ENCODE results near the gene SH3RF2.

- no peak for TF ChIP-seq CTCF (IDR thresholded peaks at IDR 0.05; ENCODE audit: borderline replicate concordance, extremely low read depth, low read length, poor library complexity, severe bottlenecking)
- TF ChIP-seq EZH2 (IDR thresholded peaks at IDR 0.05; ENCODE audit: borderline replicate concordance, low read depth, low read length, severe bottlenecking), result no peak
Observed at GRCh38 chr5:146005264-146005663, 68.9 kb downstream of the SH3RF2 start.

Data from DND-41 (cell line).